ENCODE measurements around the gene MC3R. TPM values are rescaled to one million over a fixed set of nuclear protein-coding genes. Genes with fewer than 3 reads are reported as not detected.

The MC3R gene
- total and polyA plus RNA-seq, 2 of the 4 experiments (the other 2 are of a cell fraction) = not detected

DNA sequence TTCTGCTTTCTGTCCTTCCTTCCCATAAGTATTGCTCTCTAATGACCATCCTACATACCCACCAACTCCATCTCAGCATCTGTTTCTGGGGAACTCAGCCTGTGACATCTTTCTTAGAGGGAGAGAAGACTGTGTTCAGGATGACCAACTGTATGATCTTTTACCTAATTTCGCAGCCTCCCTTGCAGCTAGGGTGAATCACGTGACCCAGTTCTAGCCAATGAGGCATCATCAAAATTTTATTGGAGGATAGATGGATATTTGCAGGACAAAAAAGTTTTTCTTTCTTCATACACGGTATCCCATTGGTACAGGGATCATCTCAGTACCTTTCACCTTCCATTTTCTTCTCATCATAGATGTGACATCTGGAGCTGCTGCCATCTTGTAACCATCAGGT lies 14.4 kb upstream of the MC3R start:
- no peak overlapping the region for H3K27ac ChIP-seq (ENCODE audit: insufficient read depth, low read length)
- H4K8ac ChIP-seq (ENCODE audit: low read depth in 2 of 2, low read length in 2 of 2) = no peak overlapping the region
- no peak overlapping the region for H2AK9ac ChIP-seq (replicated peaks; ENCODE audit: low read depth, low read length, poor library complexity)
- no peaks in the 10 kb centered on the region for H3K9me1 ChIP-seq (ENCODE audit: insufficient read depth, low read length)
- intact Hi-C loops (cut with micrococcal nuclease) (no loop called here), in situ Hi-C loops (cut with MboI; ENCODE audit: low sequenced_read_pairs) (no loop called here), dilution Hi-C loops (cut with HindIII; ENCODE audit: low sequenced_read_pairs, unreplicated experiment) (no loop called here)
- H3K4me1 ChIP-seq (ENCODE audit: control insufficient read depth, insufficient read depth, low read length) = no peaks in the 10 kb centered on the region
- peaks cover 15% of the 10 kb centered on the region for H3K9me3 ChIP-seq (ENCODE audit: control insufficient read depth, insufficient read depth, low read length)
- no peak overlapping the region for H2BK20ac ChIP-seq (ENCODE audit: low read depth, low read length)
- H3K79me1 ChIP-seq (ENCODE audit: low read depth in 1 of 2, low read length in 2 of 2) = no peaks in the 10 kb centered on the region
- no CpG with 5 or more reads among the region's 3 CpGs for WGBS, 2 experiments (ENCODE audit: extremely low coverage in 2 of 2, insufficient read length in 1 of 2)
- H3K18ac ChIP-seq (ENCODE audit: low read depth, low read length) = no peak overlapping the region
- ATAC-seq (ENCODE audit: low read depth) (no peak), DNase-seq (no peak)
- no peak overlapping the region for H2BK120ac ChIP-seq (ENCODE audit: low read depth, low read length)
- no peaks in the 10 kb centered on the region for H3K27me3 ChIP-seq (ENCODE audit: control insufficient read depth, insufficient read depth, low read length)
- H3K36me3 ChIP-seq (ENCODE audit: control insufficient read depth, insufficient read depth, low read length) = no peaks in the 10 kb centered on the region
- ChIA-PET POLR2A (ENCODE audit: unreplicated experiment) (no interaction called here), CTCF (interaction anchor here (0.8 kb wide), 1 partner anchor 9 kb away, joined by 3 read pairs; no protein-coding TSS in a partner anchor)
- no peak overlapping the region for H3K9ac ChIP-seq (ENCODE audit: low read depth, low read length)
- no peak overlapping the region for H3K4me3 ChIP-seq (ENCODE audit: insufficient read depth, low read depth, low read length)
- H4K20me1 ChIP-seq (ENCODE audit: insufficient read depth, low read length) = no peaks in the 10 kb centered on the region
- H4K5ac ChIP-seq (ENCODE audit: low read depth, low read length) = no peak overlapping the region
- no peak for TF ChIP-seq RFX5 (IDR thresholded peaks at IDR 0.05; ENCODE audit: low read depth, low read length)
- H2BK15ac ChIP-seq (ENCODE audit: low read depth, low read length) = no peak overlapping the region
- H2BK5ac ChIP-seq (ENCODE audit: low read depth, low read length, poor library complexity, severe bottlenecking) = no peak overlapping the region
- BruUV-seq (replicated peaks) = no TSS peak
- no peak overlapping the region for H2AK5ac ChIP-seq (ENCODE audit: low read depth, low read length)
- no peak overlapping the region for H2AFZ ChIP-seq (replicated peaks; ENCODE audit: low read length, poor library complexity)
- no peak overlapping the region for H3K23ac ChIP-seq (ENCODE audit: low read depth, low read length)
- no peak overlapping the region for H3K56ac ChIP-seq (ENCODE audit: extremely low read depth, insufficient read depth, low read length)
- H3K4me2 ChIP-seq (ENCODE audit: low read depth, low read length) = no peak overlapping the region
- no peak overlapping the region for H3K4ac ChIP-seq (ENCODE audit: low read depth, low read length)
- H3K14ac ChIP-seq (replicated peaks; ENCODE audit: low read depth, low read length) = no peak overlapping the region
- no peak overlapping the region for H4K91ac ChIP-seq (ENCODE audit: insufficient read depth, low read depth, low read length)

All from IMR-90 (cell line).